CD14-positive monocyte (primary cell): ENCODE results near the gene TNIP2. TPM values are rescaled to one million over a fixed set of nuclear protein-coding genes. Genes with fewer than 3 reads are reported as not detected.

Source experiments
- DNase-seq, 3 donors: peaks; one replicate each; pipeline ENCODE4 v3.0.0-alpha.2; 2011 to 2022
- H2AFZ ChIP-seq: 2 replicates; pipeline ENCODE4 v1.6.0; 2012; ENCODE audit warnings: mild to moderate bottlenecking, low read depth, low read length, inconsistent platforms; ENCODE audit not compliant: insufficient read depth, poor library complexity, severe bottlenecking
- H3K27ac ChIP-seq, 2 donors: 1 replicate in 1 of 2; 2 replicates in 1 of 2; pipeline ENCODE4 v1.5.1; 2012 to 2013; ENCODE audit warnings: low read length in 2 of 2, control low read depth in 1 of 2, inconsistent platforms in 1 of 2, low read depth in 1 of 2, mild to moderate bottlenecking in 1 of 2
- H3K27me3 ChIP-seq, 2 donors: one replicate each; pipeline versions ENCODE4 v1.6.0 to v1.6.1; 2011 to 2013; ENCODE audit warnings: low read length in 2 of 2; ENCODE audit not compliant: control insufficient read depth in 2 of 2, insufficient read depth in 2 of 2
- H3K36me3 ChIP-seq, 2 donors: replicated peaks in 1 of 2; 1 replicate in 1 of 2; 2 replicates in 1 of 2; pipeline versions ENCODE4 v1.5.1 to v1.6.1; 2012 to 2013; ENCODE audit warnings: low read length in 2 of 2, control low read depth in 1 of 2, inconsistent platforms in 1 of 2, mild to moderate bottlenecking in 1 of 2; ENCODE audit not compliant: insufficient read depth in 2 of 2, control insufficient read depth in 1 of 2
- H3K4me1 ChIP-seq, 2 donors: 1 replicate in 1 of 2; 2 replicates in 1 of 2; pipeline versions ENCODE4 v1.5.1 to v1.6.1; 2012 to 2013; ENCODE audit warnings: low read length in 2 of 2, control low read depth in 1 of 2, inconsistent platforms in 1 of 2, mild to moderate bottlenecking in 1 of 2, moderate library complexity in 1 of 2; ENCODE audit not compliant: insufficient read depth in 2 of 2, control insufficient read depth in 1 of 2
- H3K4me2 ChIP-seq: replicated peaks from 2 replicates; pipeline ENCODE3; 2012; ENCODE audit warnings: low read length, moderate library complexity, mild to moderate bottlenecking; ENCODE audit not compliant: poor library complexity, severe bottlenecking; ENCODE audit errors: extremely low read depth
- H3K4me3 ChIP-seq, 3 experiments: fragments of 200-600 bp in 1 of 3; sonication (generic) in 1 of 3; replicated peaks in 1 of 3; 1 replicate in 2 of 3; 2 replicates in 1 of 3; pipeline ENCODE4 v1.5.1; 2011 to 2013; ENCODE audit warnings: low read length in 3 of 3, mild to moderate bottlenecking in 3 of 3, control low read depth in 2 of 3, low read depth in 2 of 3, inconsistent platforms in 1 of 3, moderate library complexity in 1 of 3
- H3K79me2 ChIP-seq: 2 replicates; pipeline ENCODE4 v1.6.0; 2012; ENCODE audit warnings: mild to moderate bottlenecking, control low read depth, inconsistent platforms, low read length, moderate library complexity; ENCODE audit not compliant: insufficient read depth
- H3K9ac ChIP-seq: 2 replicates; pipeline ENCODE4 v1.6.0; 2017; ENCODE audit warnings: low read length, mild to moderate bottlenecking; ENCODE audit not compliant: insufficient read depth, poor library complexity, severe bottlenecking
- H3K9me3 ChIP-seq, 2 donors: replicated peaks in 1 of 2; 1 replicate in 1 of 2; 2 replicates in 1 of 2; pipeline versions ENCODE4 v1.5.1 to v1.6.1; 2012 to 2013; ENCODE audit warnings: low read length in 2 of 2, control low read depth in 1 of 2; ENCODE audit not compliant: control insufficient read depth in 1 of 2, insufficient read depth in 1 of 2
- H4K20me1 ChIP-seq: 2 replicates; pipeline ENCODE4 v1.6.0; 2012; ENCODE audit warnings: mild to moderate bottlenecking, low read length, control low read depth, moderate library complexity; ENCODE audit not compliant: insufficient read depth
- H3K27ac Mint-ChIP-seq, 7 donors: one replicate each; pipeline ENCODE4 v1.8.0; 2020; ENCODE audit warnings: mild to moderate bottlenecking in 7 of 7, mixed read lengths in 7 of 7, moderate library complexity in 6 of 7, inconsistent platforms in 2 of 7
- H3K27me3 Mint-ChIP-seq, 3 donors: one replicate each; pipeline ENCODE4 v1.8.0; 2021 to 2022; ENCODE audit warnings: low read depth in 3 of 3, mild to moderate bottlenecking in 3 of 3, mixed read lengths in 3 of 3, moderate library complexity in 3 of 3, inconsistent platforms in 1 of 3
- H3K36me3 Mint-ChIP-seq, 2 donors: one replicate each; pipeline ENCODE4 v1.8.0; 2020; ENCODE audit warnings: mixed read lengths in 2 of 2, inconsistent platforms in 1 of 2, mild to moderate bottlenecking in 1 of 2
- H3K4me1 Mint-ChIP-seq: one replicate; pipeline ENCODE4 v1.8.0; 2020; ENCODE audit warnings: mild to moderate bottlenecking, mixed read lengths
- H3K4me3 Mint-ChIP-seq, 2 donors: one replicate each; pipeline ENCODE4 v1.8.0; 2020; ENCODE audit warnings: mild to moderate bottlenecking in 2 of 2, mixed read lengths in 2 of 2, moderate library complexity in 1 of 2
- H3K9me3 Mint-ChIP-seq, 7 donors: one replicate each; pipeline ENCODE4 v1.8.0; 2020 to 2022; ENCODE audit warnings: mixed read lengths in 7 of 7, mild to moderate bottlenecking in 6 of 7, moderate library complexity in 6 of 7, inconsistent platforms in 2 of 7
- WGBS: methylation state at CpG from one replicate; pipeline ENCODE4 v1.1.5; 2013; ENCODE audit warnings: missing lambda C conversion rate; ENCODE audit not compliant: insufficient coverage; 5-methylcytosine and 5-hydroxymethylcytosine counted together
- intact Hi-C, 2 donors: fragments of 100-400 bp; cut with micrococcal nuclease; formaldehyde crosslinking; loops; one replicate each; pipeline versions ENCODE4 v1.15.0 to v1.15.1; 2023
- polyA plus RNA-seq, 3 donors: library from polyadenylated mRNA; depleted of rRNA in 1 of 3; unstranded in 2 of 3; stranded (reverse) in 1 of 3; fragments of 300-500 nt in 2 of 3; fragments of >200 nt in 1 of 3; fragmentation: Illumina TruSeq in 2 of 3; gene quantifications; 1 replicate in 2 of 3; 2 replicates in 1 of 3; pipeline ENCODE4 v1.2.3, GENCODE V29; 2012 to 2021
- TF ChIP-seq, protein P1 (sequence below): fragments of 200-600 bp; IDR thresholded peaks from one replicate; pipeline ENCODE4 v1.8.0; 2022; ENCODE audit warnings: antibody characterized with exemption, mild to moderate bottlenecking

The TNIP2 gene
- polyA plus RNA-seq, 3 donors: 27.6 to 75.7 (median 28.2) TPM

DNA sequence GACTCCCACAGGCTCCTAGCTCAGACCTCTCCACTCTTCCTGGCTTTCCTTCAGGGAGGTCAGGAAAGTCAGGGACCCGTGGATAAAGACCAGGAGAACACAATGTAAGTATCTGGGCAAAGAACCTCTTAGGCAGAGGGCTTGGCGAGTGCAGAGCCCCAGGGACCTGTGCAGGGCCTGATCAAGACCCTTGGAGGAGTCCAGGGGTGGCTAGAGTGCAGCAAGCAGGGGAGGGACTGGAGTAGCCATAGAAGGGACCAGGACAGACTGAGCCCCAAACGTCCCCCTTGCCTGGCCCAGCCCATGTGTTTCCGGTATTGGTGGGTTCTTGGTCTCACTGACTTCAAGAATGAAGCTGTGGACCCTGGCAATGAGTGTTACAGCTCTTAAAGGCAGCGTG, 5.9 kb upstream of the TNIP2 start:
- no peak overlapping the region for H3K4me2 ChIP-seq
- H3K4me3 ChIP-seq: no peak overlapping the region
- H4K20me1 ChIP-seq: no peaks in the 10 kb centered on the region
- H3K9me3 ChIP-seq: no peaks in the 10 kb centered on the region
- DNase-seq: no peak
- no peaks in the 10 kb centered on the region for H3K36me3 ChIP-seq
- Mint-ChIP-seq H3K4me3 (no peak overlapping the region), H3K36me3 (no peaks in the 10 kb centered on the region), H3K9me3 (peaks cover 0 to 2% (median 0%) of the 10 kb centered on the region in 7 donors), H3K27ac (no peak overlapping the region), H3K4me1 (peaks cover 28% of the 10 kb centered on the region), H3K27me3 (peaks cover 2 to 17% (median 13%) of the 10 kb centered on the region in 3 donors)
- TF ChIP-seq, protein P1, sequence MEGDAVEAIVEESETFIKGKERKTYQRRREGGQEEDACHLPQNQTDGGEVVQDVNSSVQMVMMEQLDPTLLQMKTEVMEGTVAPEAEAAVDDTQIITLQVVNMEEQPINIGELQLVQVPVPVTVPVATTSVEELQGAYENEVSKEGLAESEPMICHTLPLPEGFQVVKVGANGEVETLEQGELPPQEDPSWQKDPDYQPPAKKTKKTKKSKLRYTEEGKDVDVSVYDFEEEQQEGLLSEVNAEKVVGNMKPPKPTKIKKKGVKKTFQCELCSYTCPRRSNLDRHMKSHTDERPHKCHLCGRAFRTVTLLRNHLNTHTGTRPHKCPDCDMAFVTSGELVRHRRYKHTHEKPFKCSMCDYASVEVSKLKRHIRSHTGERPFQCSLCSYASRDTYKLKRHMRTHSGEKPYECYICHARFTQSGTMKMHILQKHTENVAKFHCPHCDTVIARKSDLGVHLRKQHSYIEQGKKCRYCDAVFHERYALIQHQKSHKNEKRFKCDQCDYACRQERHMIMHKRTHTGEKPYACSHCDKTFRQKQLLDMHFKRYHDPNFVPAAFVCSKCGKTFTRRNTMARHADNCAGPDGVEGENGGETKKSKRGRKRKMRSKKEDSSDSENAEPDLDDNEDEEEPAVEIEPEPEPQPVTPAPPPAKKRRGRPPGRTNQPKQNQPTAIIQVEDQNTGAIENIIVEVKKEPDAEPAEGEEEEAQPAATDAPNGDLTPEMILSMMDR: no peak
- H3K9ac ChIP-seq: no peak overlapping the region
- no peaks in the 10 kb centered on the region for H3K27me3 ChIP-seq
- H3K27ac ChIP-seq: no peak overlapping the region
- intact Hi-C loops: loop anchor here (5.0 kb wide), 3 partner anchors 35 to 75 kb away; no protein-coding TSS in a partner anchor
- H3K4me1 ChIP-seq: peaks cover 5 to 20% of the 10 kb centered on the region in 2 donors
- H2AFZ ChIP-seq: no peak overlapping the region
- no peaks in the 10 kb centered on the region for H3K79me2 ChIP-seq
- 76% methylated on average over 4 of the region's 5 CpGs for WGBS

DNA sequence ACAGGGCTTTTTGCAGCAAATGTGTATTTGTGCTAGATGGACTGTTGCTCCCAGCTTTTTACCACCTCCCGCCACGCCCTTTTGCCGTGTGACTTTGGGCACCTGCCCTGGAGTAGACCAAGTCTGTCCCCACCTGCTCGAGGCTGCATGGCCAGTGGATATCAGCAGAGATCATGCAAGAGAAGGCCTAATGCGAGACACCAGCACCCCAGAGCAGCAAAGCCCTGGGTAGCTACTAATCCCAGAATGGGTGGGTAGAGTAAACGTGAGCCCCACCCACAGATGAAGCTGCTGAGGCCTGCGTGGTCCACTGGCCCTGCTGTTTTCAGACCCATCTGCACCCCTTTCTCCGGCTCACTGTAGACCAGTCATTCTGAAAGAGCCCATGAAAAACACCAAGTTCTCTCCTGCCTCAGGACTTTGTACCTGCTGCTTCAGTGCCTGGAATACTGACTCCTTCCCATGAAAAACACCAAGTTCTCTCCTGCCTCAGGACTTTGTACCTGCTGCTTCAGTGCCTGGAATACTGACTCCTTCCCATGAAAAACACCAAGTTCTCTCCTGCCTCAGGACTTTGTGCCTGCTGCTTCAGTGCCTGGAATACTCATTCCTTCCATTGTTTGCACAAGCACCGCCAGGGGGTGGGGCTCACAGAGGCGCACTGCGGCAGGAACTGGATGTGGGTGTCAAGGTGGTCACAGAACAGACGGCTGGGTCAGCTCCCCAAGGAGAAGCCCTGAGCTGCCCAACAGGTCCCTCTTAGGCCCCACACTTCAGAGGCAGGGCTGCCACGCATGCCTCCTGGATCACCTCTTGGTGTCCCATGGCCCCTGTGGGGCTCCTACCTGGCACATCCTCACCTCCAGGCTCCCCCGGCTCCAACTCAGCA, 5.1 kb upstream of the TNIP2 start:
- DNase-seq: peak in 1 of 3 donors; percentile 33
- no peak overlapping the region for H2AFZ ChIP-seq
- Mint-ChIP-seq H3K36me3 (no peaks in the 10 kb centered on the region), H3K27ac (peak overlapping the region in 1 of 7 donors; percentile 28), H3K27me3 (peaks cover 2 to 17% (median 13%) of the 10 kb centered on the region in 3 donors), H3K9me3 (peaks cover 0 to 2% (median 0%) of the 10 kb centered on the region in 7 donors), H3K4me1 (peaks cover 35% of the 10 kb centered on the region), H3K4me3 (no peak overlapping the region)
- intact Hi-C loops: loop anchor here (5.0 kb wide), 3 partner anchors 36 to 76 kb away; no protein-coding TSS in a partner anchor
- TF ChIP-seq, protein P1: no peak
- no peak overlapping the region for H3K9ac ChIP-seq
- H3K9me3 ChIP-seq: no peaks in the 10 kb centered on the region
- H3K36me3 ChIP-seq: no peaks in the 10 kb centered on the region
- WGBS: 65% methylated on average over 11 of the region's 14 CpGs
- H3K4me1 ChIP-seq: peaks cover 11 to 28% of the 10 kb centered on the region in 2 donors
- no peak overlapping the region for H3K4me3 ChIP-seq
- H3K27me3 ChIP-seq: no peaks in the 10 kb centered on the region
- H3K27ac ChIP-seq: no peak overlapping the region
- no peak overlapping the region for H3K4me2 ChIP-seq
- no peaks in the 10 kb centered on the region for H3K79me2 ChIP-seq
- H4K20me1 ChIP-seq: no peaks in the 10 kb centered on the region
